Spleen (tissue), 7 donors: ENCODE results near the gene TNXB.

Source experiments
- POLR2A ChIP-seq, 3 donors: fragments of 450-650 bp; IDR thresholded peaks; one replicate each; pipeline ENCODE4 v1.5.1; 2017; ENCODE audit warnings: antibody characterized with exemption in 3 of 3, mild to moderate bottlenecking in 1 of 3
- TF ChIP-seq, protein P1 (sequence below), 11 experiments: fragments of 200-600 bp in 7 of 11; fragments of 450-650 bp in 4 of 11; sonication (generic) in 4 of 11; IDR thresholded peaks in 8 of 11; conservative IDR thresholded peaks in 3 of 11; 1 replicate in 7 of 11; 2 replicates in 4 of 11; pipeline versions ENCODE4 v1.4.0 to v1.8.0; 2016 to 2021; ENCODE audit warnings: antibody characterized with exemption in 11 of 11, inconsistent platforms in 4 of 11, mild to moderate bottlenecking in 1 of 11
- donor health status: DM: no; HTN: no; CAD: no; lungs with moderate emphysema.
- donor health status: DM: no; HTN: no; CAD: no.
- donor health status: DM: no; HTN: no; CAD: no.

DNA sequence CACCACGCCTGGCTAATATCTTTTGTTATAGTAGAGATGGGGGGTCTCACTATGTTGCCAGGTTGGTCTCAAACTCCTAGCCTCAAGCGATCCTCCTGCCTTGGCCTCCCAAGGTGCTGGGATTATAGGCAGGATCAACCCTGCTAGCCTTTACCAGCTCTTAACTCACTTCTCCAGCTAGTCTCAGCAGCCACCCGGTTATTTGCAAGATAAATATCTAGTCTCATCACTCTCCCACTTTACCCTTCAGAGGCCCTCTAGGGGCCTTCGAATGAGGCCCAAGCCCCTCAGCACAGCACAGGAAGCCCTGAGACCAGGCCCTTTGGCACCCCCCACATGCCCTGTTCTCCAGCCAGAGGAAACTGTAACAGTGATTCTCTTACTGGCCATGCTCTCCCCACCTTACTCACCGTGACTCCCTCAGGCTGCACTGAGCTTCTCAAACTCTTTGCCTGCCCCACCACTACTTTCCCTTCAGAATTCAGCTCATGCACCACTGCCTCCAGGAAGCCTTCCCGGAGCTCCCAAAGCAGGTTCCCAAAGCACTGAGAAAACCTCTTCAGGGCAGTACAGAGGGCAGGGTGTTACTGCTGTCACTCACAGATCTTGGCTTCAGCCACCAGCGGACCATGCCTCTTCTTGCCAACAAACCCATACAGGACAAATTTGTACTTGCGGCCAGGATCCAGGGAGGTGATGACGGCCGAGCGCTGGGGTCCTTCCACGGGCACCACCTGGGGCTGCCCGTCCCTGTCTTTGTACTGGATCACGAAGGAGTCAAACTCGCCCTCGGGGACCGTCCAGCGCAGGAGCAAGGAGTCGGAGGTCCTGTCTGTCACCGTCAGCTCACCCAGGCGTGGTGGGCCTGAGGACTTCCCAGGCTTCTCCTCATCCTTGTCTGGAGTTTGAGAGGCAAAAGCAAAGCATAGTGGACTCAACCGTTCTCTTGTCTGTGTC is 25.0 kb downstream of the TNXB start:
- TF ChIP-seq, protein P1, sequence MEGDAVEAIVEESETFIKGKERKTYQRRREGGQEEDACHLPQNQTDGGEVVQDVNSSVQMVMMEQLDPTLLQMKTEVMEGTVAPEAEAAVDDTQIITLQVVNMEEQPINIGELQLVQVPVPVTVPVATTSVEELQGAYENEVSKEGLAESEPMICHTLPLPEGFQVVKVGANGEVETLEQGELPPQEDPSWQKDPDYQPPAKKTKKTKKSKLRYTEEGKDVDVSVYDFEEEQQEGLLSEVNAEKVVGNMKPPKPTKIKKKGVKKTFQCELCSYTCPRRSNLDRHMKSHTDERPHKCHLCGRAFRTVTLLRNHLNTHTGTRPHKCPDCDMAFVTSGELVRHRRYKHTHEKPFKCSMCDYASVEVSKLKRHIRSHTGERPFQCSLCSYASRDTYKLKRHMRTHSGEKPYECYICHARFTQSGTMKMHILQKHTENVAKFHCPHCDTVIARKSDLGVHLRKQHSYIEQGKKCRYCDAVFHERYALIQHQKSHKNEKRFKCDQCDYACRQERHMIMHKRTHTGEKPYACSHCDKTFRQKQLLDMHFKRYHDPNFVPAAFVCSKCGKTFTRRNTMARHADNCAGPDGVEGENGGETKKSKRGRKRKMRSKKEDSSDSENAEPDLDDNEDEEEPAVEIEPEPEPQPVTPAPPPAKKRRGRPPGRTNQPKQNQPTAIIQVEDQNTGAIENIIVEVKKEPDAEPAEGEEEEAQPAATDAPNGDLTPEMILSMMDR (IDR thresholded peaks at IDR 0.05 in 8 of 11, conservative IDR thresholded peaks at IDR 0.05 in 3 of 11), result no peak
- TF ChIP-seq POLR2A (IDR thresholded peaks at IDR 0.05), result no peak
